ENCODE measurements around the gene SLC6A15. TPM values are rescaled to one million over a fixed set of nuclear protein-coding genes. Genes with fewer than 3 reads are reported as not detected.

SLC6A15 gene
- total RNA-seq, 1 experiment from 2014 or later = 11.0 TPM

DNA sequence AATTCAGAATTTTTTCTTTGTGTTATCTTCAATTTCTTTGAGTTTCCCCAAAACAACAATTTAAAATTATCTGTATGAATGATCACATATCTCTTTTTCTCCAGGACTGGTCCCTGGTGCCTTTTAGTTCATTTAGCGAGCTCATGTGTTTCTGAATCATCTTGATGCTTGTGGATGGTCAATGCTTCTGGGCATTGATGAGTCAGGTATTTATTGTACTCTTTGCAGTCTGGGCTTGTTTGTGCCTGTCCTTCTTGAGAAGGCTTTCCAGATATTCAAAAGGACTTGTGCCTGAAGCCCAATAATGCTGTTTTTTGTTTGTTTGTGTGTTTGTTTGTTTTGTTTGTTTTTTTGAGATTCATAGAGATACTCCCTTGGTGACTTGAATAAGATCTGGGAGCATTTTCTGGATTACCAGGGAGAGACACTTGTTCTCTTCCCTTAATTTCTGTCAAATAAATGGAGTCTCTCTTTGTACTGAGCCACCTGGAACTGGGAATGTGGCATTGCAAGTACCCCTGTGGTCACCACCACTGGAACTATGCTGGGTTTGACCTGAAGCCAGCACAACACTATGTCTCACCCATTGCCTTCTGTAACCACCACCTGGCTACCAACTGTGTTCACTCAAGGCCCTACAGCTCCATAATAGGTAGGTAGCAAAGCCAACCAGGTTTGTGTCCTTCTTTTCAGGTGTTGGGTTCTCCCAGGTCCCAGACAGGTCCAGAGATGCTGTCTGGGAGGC is 56.3 kb downstream of the SLC6A15 start:
- POLR2A ChIA-PET (ENCODE audit: low non-redundant PET) = no interaction called here
- Histone ChIP-seq H3K9me3 (ENCODE audit: low read depth, low read length, poor library complexity, severe bottlenecking) (no peaks in the 10 kb centered on the region), H3K27ac (ENCODE audit: low read depth, low read length, poor library complexity, severe bottlenecking) (no peak overlapping the region), H3K4me1 (ENCODE audit: insufficient read depth, low read length, poor library complexity, severe bottlenecking) (no peaks in the 10 kb centered on the region), H3K4me3 (ENCODE audit: low read depth, low read length, poor library complexity, severe bottlenecking) (no peak overlapping the region), H3K27me3 (replicated peaks; ENCODE audit: insufficient read depth, low read depth, low read length, poor library complexity) (no peaks in the 10 kb centered on the region), H3K36me3 (ENCODE audit: insufficient read depth, low read length, poor library complexity, severe bottlenecking) (no peaks in the 10 kb centered on the region)
- CTCF ChIA-PET = no interaction called here
- DNase-seq (ENCODE audit: low spot score) = no peak
- TF ChIP-seq CTCF (conservative IDR thresholded peaks at IDR 0.05; ENCODE audit: low read depth, low read length) = no peak
- no peak for TF ChIP-seq EZH2 (IDR thresholded peaks at IDR 0.05; ENCODE audit: borderline replicate concordance, low read depth, low read length, poor library complexity, severe bottlenecking)
- intact Hi-C loops (cut with micrococcal nuclease; ENCODE audit: unreplicated experiment) = no loop called here
- BruUV-seq (replicated peaks) = no TSS peak

- CTCF ChIA-PET = interaction anchor here (1.0 kb wide), 1 partner anchor 346 kb away, joined by 5 read pairs; no protein-coding TSS in a partner anchor
- H3K27me3 ChIP-seq (replicated peaks; ENCODE audit: insufficient read depth, low read depth, low read length, poor library complexity) = no peaks in the 10 kb centered on the region
- intact Hi-C loops (cut with micrococcal nuclease; ENCODE audit: unreplicated experiment) = loop anchor here (2.0 to 10.0 kb wide), 3 partner anchors 219 to 1016 kb away; no protein-coding TSS in a partner anchor
- TF ChIP-seq EZH2 (IDR thresholded peaks at IDR 0.05; ENCODE audit: borderline replicate concordance, low read depth, low read length, poor library complexity, severe bottlenecking) (no peak), CTCF (conservative IDR thresholded peaks at IDR 0.05; ENCODE audit: low read depth, low read length) (no peak)
- H3K4me1 ChIP-seq (ENCODE audit: insufficient read depth, low read length, poor library complexity, severe bottlenecking) = no peaks in the 10 kb centered on the region
- H3K36me3 ChIP-seq (ENCODE audit: insufficient read depth, low read length, poor library complexity, severe bottlenecking) = no peaks in the 10 kb centered on the region
- POLR2A ChIA-PET (ENCODE audit: low non-redundant PET) = no interaction called here
- DNase-seq (ENCODE audit: low spot score) = no peak
- no TSS peak for BruUV-seq (replicated peaks)
- no peak overlapping the region for H3K4me3 ChIP-seq (ENCODE audit: low read depth, low read length, poor library complexity, severe bottlenecking)
- H3K9me3 ChIP-seq (ENCODE audit: low read depth, low read length, poor library complexity, severe bottlenecking) = no peaks in the 10 kb centered on the region
- H3K27ac ChIP-seq (ENCODE audit: low read depth, low read length, poor library complexity, severe bottlenecking) = no peak overlapping the region
Measured at GRCh38 chr12:84843593-84844144, 68.9 kb downstream of the SLC6A15 start.

DNA sequence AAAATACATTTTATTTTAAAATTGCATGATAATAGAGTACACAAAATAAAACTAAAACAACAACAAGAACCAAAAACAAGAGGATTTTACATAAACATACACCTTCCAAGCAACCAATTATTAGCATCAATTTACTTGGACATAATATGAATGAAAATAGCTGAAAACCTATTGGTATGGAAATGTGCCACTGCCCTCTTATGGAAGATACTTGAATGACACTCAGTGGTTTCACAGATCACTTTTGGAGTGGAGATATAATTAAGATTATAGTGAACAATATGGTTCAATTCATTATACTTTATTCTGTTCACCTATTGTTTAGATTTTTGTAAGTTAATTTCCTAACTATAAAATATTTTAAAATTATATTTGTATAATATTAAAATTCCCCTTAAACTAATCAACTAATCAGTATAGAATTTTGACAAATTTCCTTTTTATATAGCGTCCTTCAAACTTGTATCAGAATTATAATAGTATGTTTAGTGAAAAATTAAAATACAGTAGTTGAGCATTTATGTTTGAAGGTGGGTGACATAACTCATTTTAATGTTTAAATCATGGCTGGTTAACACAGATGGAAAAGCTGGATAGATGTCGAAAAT is 70.1 kb downstream of the SLC6A15 start:
- Histone ChIP-seq H3K36me3 (ENCODE audit: insufficient read depth, low read length, poor library complexity, severe bottlenecking) (no peaks in the 10 kb centered on the region), H3K4me3 (ENCODE audit: low read depth, low read length, poor library complexity, severe bottlenecking) (no peak overlapping the region), H3K27me3 (replicated peaks; ENCODE audit: insufficient read depth, low read depth, low read length, poor library complexity) (no peaks in the 10 kb centered on the region), H3K4me1 (ENCODE audit: insufficient read depth, low read length, poor library complexity, severe bottlenecking) (no peaks in the 10 kb centered on the region), H3K9me3 (ENCODE audit: low read depth, low read length, poor library complexity, severe bottlenecking) (no peaks in the 10 kb centered on the region), H3K27ac (ENCODE audit: low read depth, low read length, poor library complexity, severe bottlenecking) (no peak overlapping the region)
- ChIA-PET CTCF (interaction anchor here (0.5 to 1.0 kb wide), 5 partner anchors 9 to 345 kb away, joined by 3 to 5 read pairs (median 3); no protein-coding TSS in a partner anchor), POLR2A (ENCODE audit: low non-redundant PET) (interaction anchor here (0.6 kb wide), 1 partner anchor 334 kb away, joined by 3 read pairs; no protein-coding TSS in a partner anchor)
- peak; percentile 64 for DNase-seq (ENCODE audit: low spot score)
- no TSS peak for BruUV-seq (replicated peaks)
- TF ChIP-seq CTCF (conservative IDR thresholded peaks at IDR 0.05; ENCODE audit: low read depth, low read length) = peak; percentile 81
- no peak for TF ChIP-seq EZH2 (IDR thresholded peaks at IDR 0.05; ENCODE audit: borderline replicate concordance, low read depth, low read length, poor library complexity, severe bottlenecking)
- intact Hi-C loops (cut with micrococcal nuclease; ENCODE audit: unreplicated experiment) = loop anchor here (2.0 to 10.0 kb wide), 3 partner anchors 218 to 1015 kb away; no protein-coding TSS in a partner anchor
